Natural killer cell (primary cell): Measurements from ENCODE around the gene SLC5A6. TPM values are rescaled to one million over a fixed set of nuclear protein-coding genes. Genes with fewer than 3 reads are reported as not detected.

ENCODE experiments used
- ATAC-seq, 3 donors: fragments of 150-1000 bp in 2 of 3; fragments of 200-7000 bp in 1 of 3; cut with Tn5 transposase; 1 replicate in 1 of 3; 2 replicates in 2 of 3; pipeline ENCODE4 v1.10.0; 2021; ENCODE audit warnings: mild to moderate bottlenecking in 2 of 3, moderate library complexity in 2 of 3
- DNase-seq, 2 donors: peaks; one replicate each; pipeline versions ENCODE4 v3.0.0 to v3.0.0-alpha.2; 2013 to 2021; ENCODE audit warnings: mixed read lengths in 1 of 2
- H3K27ac ChIP-seq: one replicate; pipeline ENCODE4 v1.5.1; 2013; ENCODE audit warnings: mild to moderate bottlenecking, low read length
- H3K27me3 ChIP-seq: one replicate; pipeline ENCODE4 v1.6.1; 2013; ENCODE audit warnings: low read length; ENCODE audit not compliant: control insufficient read depth, insufficient read depth
- H3K36me3 ChIP-seq: one replicate; pipeline ENCODE4 v1.6.1; 2013; ENCODE audit warnings: low read length; ENCODE audit not compliant: control insufficient read depth, insufficient read depth
- H3K4me1 ChIP-seq: one replicate; pipeline ENCODE4 v1.6.1; 2013; ENCODE audit warnings: low read length; ENCODE audit not compliant: control insufficient read depth, insufficient read depth
- H3K4me3 ChIP-seq: one replicate; pipeline ENCODE4 v1.5.1; 2013; ENCODE audit warnings: low read length
- H3K9me3 ChIP-seq: one replicate; pipeline ENCODE4 v1.6.1; 2013; ENCODE audit warnings: low read length; ENCODE audit not compliant: control insufficient read depth, insufficient read depth
- H3K27ac Mint-ChIP-seq, 2 donors: one replicate each; pipeline ENCODE4 v1.8.0; 2022; ENCODE audit warnings: mild to moderate bottlenecking in 2 of 2, mixed read lengths in 2 of 2, moderate library complexity in 1 of 2
- H3K27me3 Mint-ChIP-seq, 2 donors: one replicate each; pipeline ENCODE4 v1.8.0; 2022; ENCODE audit warnings: low read depth in 2 of 2, mixed read lengths in 2 of 2
- H3K36me3 Mint-ChIP-seq: one replicate; pipeline ENCODE4 v1.8.0; 2022; ENCODE audit warnings: mixed read lengths
- H3K4me1 Mint-ChIP-seq, 2 donors: one replicate each; pipeline ENCODE4 v1.8.0; 2022; ENCODE audit warnings: mixed read lengths in 2 of 2
- H3K4me3 Mint-ChIP-seq: one replicate; pipeline ENCODE4 v1.8.0; 2022; ENCODE audit warnings: mild to moderate bottlenecking, moderate library complexity, mixed read lengths
- H3K9me3 Mint-ChIP-seq, 2 donors: one replicate each; pipeline ENCODE4 v1.8.0; 2022; ENCODE audit warnings: mixed read lengths in 2 of 2
- CTCF ChIP-seq: fragments of 200-600 bp; IDR thresholded peaks from one replicate; pipeline ENCODE4 v1.8.0; 2022; ENCODE audit warnings: antibody characterized with exemption
- WGBS: methylation state at CpG from one replicate; pipeline ENCODE4 v1.1.7; 2013; ENCODE audit warnings: missing lambda C conversion rate; ENCODE audit not compliant: insufficient coverage; 5-methylcytosine and 5-hydroxymethylcytosine counted together
- intact Hi-C: fragments of 100-400 bp; cut with micrococcal nuclease; formaldehyde crosslinking; loops from one replicate; pipeline ENCODE4 v1.14.2; 2022
- total RNA-seq, 4 donors: library from RNA; stranded (reverse); fragments of 120-200 nt in 1 of 4; gene quantifications; one replicate each; pipeline versions ENCODE4 v1.2.3 to v1.2.4, GENCODE V29; 2013 to 2022

SLC5A6 gene
- total RNA-seq: 100 to 1,000 TPM in 1 of 3 donors, 10 to 100 TPM in 2; 86.2 to 102 (median 93.7) TPM
- 17.1 TPM for total RNA-seq (2013)

GRCh38 chr2:27211943-27212625, at the start of gene SLC5A6, which contains the start of gene ATRAID:
TSS of gene SLC5A6 (minus strand) at chr2:27212268. CDS start at chr2:27207650, 4,618 bp downstream.
TSS of gene ATRAID (plus strand) at chr2:27212041. CDS start at chr2:27212369, 328 bp downstream.
- Histone ChIP-seq H3K4me3 (peak within 1 kb of the TSS; percentile 81), H3K27me3 (no peaks in the 10 kb centered on the region), H3K4me1 (peaks cover 19% of the 10 kb centered on the region), H3K27ac (peak within 1 kb of the TSS; percentile 97), H3K36me3 (peaks cover 27% of the 10 kb centered on the region), H3K9me3 (no peaks in the 10 kb centered on the region)
- Mint-ChIP-seq H3K4me1 (peaks cover 26 to 42% of the 10 kb centered on the region in 2 donors), H3K27ac (peak within 1 kb of the TSS; percentile 99 to 100), H3K36me3 (no peaks in the 10 kb centered on the region), H3K27me3 (no peaks in the 10 kb centered on the region), H3K4me3 (peak within 1 kb of the TSS; percentile 100), H3K9me3 (no peaks in the 10 kb centered on the region)
- ATAC-seq: peak; percentile 89 to 96 (median 89)
- peak; percentile 92 to 94 for DNase-seq
- 0% methylated on average over 73 of the region's 73 CpGs for WGBS
- intact Hi-C loops: loop anchor here (1.0 to 5.0 kb wide), 4 partner anchors 78 to 275 kb away; partner anchors contain the start of genes GTF3C2, IFT172, KHK and PREB
- no peak for TF ChIP-seq CTCF

DNA sequence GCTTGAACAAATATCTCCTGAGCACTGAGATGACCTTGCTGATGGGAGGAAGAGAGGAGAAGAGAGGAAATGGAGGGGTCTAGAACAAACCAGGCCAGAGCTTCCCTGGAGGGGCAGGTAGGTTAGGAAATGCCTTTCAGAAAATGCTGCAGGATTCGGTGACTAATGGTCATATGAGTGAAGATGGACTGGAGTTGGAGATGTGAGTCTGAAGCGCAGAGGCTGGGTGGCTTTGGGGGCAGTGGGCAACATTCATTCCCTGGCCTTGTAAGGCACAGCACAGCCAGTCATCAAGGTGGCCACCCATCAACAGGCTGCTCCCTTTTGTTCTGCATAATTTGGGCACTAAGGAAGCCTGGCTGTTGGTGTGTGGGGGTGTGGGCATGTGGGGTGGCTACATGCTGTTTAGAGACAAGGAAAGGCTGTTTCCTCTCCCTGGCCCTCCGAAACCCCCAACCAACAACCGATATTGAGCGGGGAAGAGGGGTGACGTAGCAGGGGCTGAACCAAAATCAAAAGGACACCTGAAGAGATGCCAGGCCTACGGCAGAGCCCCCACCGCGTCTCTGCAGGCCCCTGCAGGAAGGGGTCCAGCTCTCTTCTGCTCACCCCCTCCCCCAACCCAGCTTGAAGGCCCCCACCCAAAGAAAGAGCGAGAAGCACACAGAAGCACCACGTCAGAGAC, 49.3 kb upstream of the SLC5A6 start:
- peaks cover 35% of the 10 kb centered on the region for H3K27me3 ChIP-seq
- Mint-ChIP-seq H3K9me3 (no peaks in the 10 kb centered on the region), H3K4me1 (peaks cover 22 to 27% of the 10 kb centered on the region in 2 donors), H3K27me3 (peaks cover 55 to 56% of the 10 kb centered on the region in 2 donors), H3K4me3 (peak overlapping the region; percentile 70), H3K27ac (no peak overlapping the region), H3K36me3 (no peaks in the 10 kb centered on the region)
- H3K9me3 ChIP-seq: no peaks in the 10 kb centered on the region
- no peaks in the 10 kb centered on the region for H3K36me3 ChIP-seq
- TF ChIP-seq CTCF: no peak
- ATAC-seq (no peak), DNase-seq (no peak)
- intact Hi-C loops: no loop called here
- H3K4me1 ChIP-seq: peaks cover 29% of the 10 kb centered on the region
- H3K27ac ChIP-seq: no peak overlapping the region
- 55% methylated on average over 11 of the region's 11 CpGs for WGBS
- H3K4me3 ChIP-seq: no peak overlapping the region

GRCh38 chr2:27258051-27258450, 46.0 kb upstream of the SLC5A6 start:
- Histone ChIP-seq H3K27ac (no peak overlapping the region), H3K4me3 (no peak overlapping the region), H3K9me3 (no peaks in the 10 kb centered on the region), H3K27me3 (peaks cover 20% of the 10 kb centered on the region), H3K36me3 (no peaks in the 10 kb centered on the region), H3K4me1 (peaks cover 7% of the 10 kb centered on the region)
- Mint-ChIP-seq H3K9me3 (no peaks in the 10 kb centered on the region), H3K4me3 (no peak overlapping the region), H3K27me3 (peaks cover 46 to 52% of the 10 kb centered on the region in 2 donors), H3K27ac (no peak overlapping the region), H3K4me1 (peaks cover 10 to 13% of the 10 kb centered on the region in 2 donors), H3K36me3 (no peaks in the 10 kb centered on the region)
- intact Hi-C loops: no loop called here
- 89% methylated on average over 8 of the region's 8 CpGs for WGBS
- TF ChIP-seq CTCF: no peak
- DNase-seq: no peak
- no peak for ATAC-seq
